OCI-M2 (cell line): ENCODE measurements around the gene ZFPL1.
A peak's percentile ranks its signal among the peaks of the same experiment; 100 is the strongest.

Experiments
- DNase-seq: peaks from one replicate; lab custom pipeline; 2025; ENCODE audit not compliant: unreplicated experiment; lab: John Stamatoyannopoulos, UW

The ZFPL1 gene

GRCh38 chr11:65090628-65091027 lies 6.6 kb downstream of the ZFPL1 start:
- no peak for DNase-seq

- no peak for DNase-seq
Observed at GRCh38 chr11:65095427-65095826, 11.4 kb downstream of the ZFPL1 start.

- peak; percentile 50 for DNase-seq
Observed at GRCh38 chr11:65095974-65096806, 12.2 kb downstream of the ZFPL1 start, which contains the start of gene VPS51. Gene VPS51 (plus strand): TSS chr11:65096214. CDS start chr11:65096251, 37 bp downstream.

- no peak for DNase-seq
Observed at GRCh38 chr11:65096926-65097325, 12.9 kb downstream of the ZFPL1 start.

- no peak for DNase-seq
Observed at GRCh38 chr11:65100674-65101350, 16.8 kb downstream of the ZFPL1 start.

- no peak for DNase-seq
Observed at GRCh38 chr11:65102142-65103095, 18.4 kb downstream of the ZFPL1 start.

- DNase-seq = no peak
Observed at GRCh38 chr11:65103476-65103875, 19.5 kb downstream of the ZFPL1 start.

- no peak for DNase-seq
Observed at GRCh38 chr11:65104628-65105027, 20.6 kb downstream of the ZFPL1 start.

GRCh38 chr11:65107078-65107477 lies 23.1 kb downstream of the ZFPL1 start:
- no peak for DNase-seq

- no peak for DNase-seq
Observed at GRCh38 chr11:65107751-65108468, 23.9 kb downstream of the ZFPL1 start.

GRCh38 chr11:65108469-65109123 lies 24.6 kb downstream of the ZFPL1 start:
- DNase-seq = no peak

- DNase-seq = no peak
Observed at GRCh38 chr11:65109231-65110198, 25.5 kb downstream of the ZFPL1 start.

GRCh38 chr11:65110354-65110861 lies 26.4 kb downstream of the ZFPL1 start:
- DNase-seq = peak; percentile 52

GRCh38 chr11:65111159-65111743 lies 27.2 kb downstream of the ZFPL1 start:
- DNase-seq = no peak

GRCh38 chr11:65111744-65112545 lies 27.9 kb downstream of the ZFPL1 start, which contains the start of gene TM7SF2:
Gene TM7SF2 (plus strand): TSS chr11:65111872. CDS start chr11:65112016, 144 bp downstream.
- no peak for DNase-seq

- no peak for DNase-seq
Observed at GRCh38 chr11:65112546-65113360, 28.7 kb downstream of the ZFPL1 start.
